ENCODE data around the gene CDK12. TPM values are rescaled to one million over a fixed set of nuclear protein-coding genes. Genes with fewer than 3 reads are reported as not detected.

Gene CDK12
- total and polyA plus RNA-seq, 9 of the 15 experiments (the other 6 are each of a cell fraction or from before 2014, with no cell fraction given), result 3.4 to 65.6 (median 36.8) TPM

GRCh38 chr17:39486242-39486641 lies 25.0 kb downstream of the CDK12 start (continued):
- TF ChIP-seq RBM25 (IDR thresholded peaks at IDR 0.05; ENCODE audit: low read depth, low read length, severe bottlenecking), result no peak
- no peak for TF ChIP-seq NCOA1 (IDR thresholded peaks at IDR 0.05; ENCODE audit: low read depth)
- no peak for TF ChIP-seq NCOA2 (IDR thresholded peaks at IDR 0.05; ENCODE audit: partially characterized antibody in 2 of 2)
- TF ChIP-seq FOXJ2 (tag; IDR thresholded peaks at IDR 0.05), result no peak
- no peak for TF ChIP-seq MTA3 (IDR thresholded peaks at IDR 0.05; ENCODE audit: borderline replicate concordance)
- TF ChIP-seq CREM (IDR thresholded peaks at IDR 0.05; ENCODE audit: low read depth), result no peak
- TF ChIP-seq KAT2B (IDR thresholded peaks at IDR 0.05; ENCODE audit: low read depth, low read length), result no peak
- no peak for TF ChIP-seq TRIM24 (IDR thresholded peaks at IDR 0.05)
- no peak for TF ChIP-seq FUS (optimal IDR thresholded peaks at IDR 0.05; ENCODE audit: low read depth, low read length)
- no peak for TF ChIP-seq ZNF445 (CRISPR knock-in tag; IDR thresholded peaks at IDR 0.05; ENCODE audit: low read depth)
- TF ChIP-seq PRDM10 (IDR thresholded peaks at IDR 0.05; ENCODE audit: partially characterized antibody), result no peak
- TF ChIP-seq MEF2A (IDR thresholded peaks at IDR 0.05; ENCODE audit: control insufficient read depth, low read depth, low read length), result no peak
- no peak for TF ChIP-seq CGGBP1 (CRISPR knock-in tag; IDR thresholded peaks at IDR 0.05)
- no peak for TF ChIP-seq CCAR2 (IDR thresholded peaks at IDR 0.05; ENCODE audit: low read depth, low read length)
- TF ChIP-seq MAZ (CRISPR knock-in tag; conservative IDR thresholded peaks at IDR 0.05 in 1 of 2, IDR thresholded peaks at IDR 0.05 in 1 of 2), result no peak
- TF ChIP-seq IRF1 (CRISPR knock-in tag; IDR thresholded peaks at IDR 0.05; ENCODE audit: borderline replicate concordance), result no peak
- TF ChIP-seq DPF2 (IDR thresholded peaks at IDR 0.05), result no peak; the same call in 1 of the 2 replicates

All from K562 (cell line).